Gastroesophageal sphincter (tissue), 3 donors: ENCODE measurements around the gene SLC24A3.

Source experiments
- POLR2AphosphoS5 ChIP-seq: sonication (generic); formaldehyde crosslinking; IDR thresholded peaks from one replicate; pipeline ENCODE4 v1.6.1; 2017; ENCODE audit warnings: antibody characterized with exemption
- TF ChIP-seq, protein P1 (sequence below), 4 experiments: fragments of 200-600 bp in 2 of 4; fragments of 450-650 bp in 2 of 4; sonication (generic) in 1 of 4; IDR thresholded peaks; one replicate each; pipeline ENCODE4 v1.5.1; 2017 to 2019; ENCODE audit warnings: antibody characterized with exemption in 4 of 4, mild to moderate bottlenecking in 2 of 4, moderate library complexity in 2 of 4

DNA sequence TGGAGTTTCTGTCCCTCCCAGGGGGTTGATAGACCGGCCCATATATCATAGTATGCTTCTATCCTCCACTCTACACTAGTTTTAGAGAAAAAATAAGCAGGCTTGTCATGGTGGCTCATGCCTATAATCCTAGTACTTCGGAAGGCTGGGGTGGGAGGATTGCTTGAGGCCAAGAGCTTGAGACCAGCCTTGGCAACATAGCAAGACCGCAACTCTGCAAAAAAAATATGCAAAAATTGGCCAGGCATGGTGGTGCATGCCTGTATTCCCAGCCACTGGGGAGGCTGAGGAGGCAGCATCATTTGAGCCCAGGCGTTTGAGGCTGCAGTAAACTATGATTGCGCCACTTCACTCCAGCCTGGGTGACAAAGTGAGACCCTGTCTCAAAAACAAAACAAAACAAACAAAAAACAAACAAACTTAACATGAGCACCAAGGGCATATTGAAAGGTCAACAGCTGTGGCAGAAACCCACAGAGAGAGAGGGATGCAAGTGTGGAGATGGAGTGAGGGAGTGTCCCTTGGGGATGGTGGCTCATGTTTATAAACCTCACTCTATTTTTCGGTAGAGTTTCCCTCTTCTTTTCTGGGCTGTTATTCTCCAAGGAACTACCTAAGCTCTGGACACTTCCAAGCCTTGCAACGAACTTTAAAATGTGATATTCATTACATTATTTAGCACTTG is 24.1 kb downstream of the SLC24A3 start:
- TF ChIP-seq POLR2AphosphoS5, result no peak
- TF ChIP-seq, protein P1, sequence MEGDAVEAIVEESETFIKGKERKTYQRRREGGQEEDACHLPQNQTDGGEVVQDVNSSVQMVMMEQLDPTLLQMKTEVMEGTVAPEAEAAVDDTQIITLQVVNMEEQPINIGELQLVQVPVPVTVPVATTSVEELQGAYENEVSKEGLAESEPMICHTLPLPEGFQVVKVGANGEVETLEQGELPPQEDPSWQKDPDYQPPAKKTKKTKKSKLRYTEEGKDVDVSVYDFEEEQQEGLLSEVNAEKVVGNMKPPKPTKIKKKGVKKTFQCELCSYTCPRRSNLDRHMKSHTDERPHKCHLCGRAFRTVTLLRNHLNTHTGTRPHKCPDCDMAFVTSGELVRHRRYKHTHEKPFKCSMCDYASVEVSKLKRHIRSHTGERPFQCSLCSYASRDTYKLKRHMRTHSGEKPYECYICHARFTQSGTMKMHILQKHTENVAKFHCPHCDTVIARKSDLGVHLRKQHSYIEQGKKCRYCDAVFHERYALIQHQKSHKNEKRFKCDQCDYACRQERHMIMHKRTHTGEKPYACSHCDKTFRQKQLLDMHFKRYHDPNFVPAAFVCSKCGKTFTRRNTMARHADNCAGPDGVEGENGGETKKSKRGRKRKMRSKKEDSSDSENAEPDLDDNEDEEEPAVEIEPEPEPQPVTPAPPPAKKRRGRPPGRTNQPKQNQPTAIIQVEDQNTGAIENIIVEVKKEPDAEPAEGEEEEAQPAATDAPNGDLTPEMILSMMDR (IDR thresholded peaks at IDR 0.05), result no peak
